Activated CD4-positive, alpha-beta T cell treated with anti-CD3 and anti-CD28 coated beads for 24 hours (primary cell): ENCODE measurements around the gene CDC14A.
"Not testable (repeated sequence)": the region's sequence is repeated elsewhere in the genome, so short reads cannot be mapped to it uniquely, and the experiment has no call there.

ENCODE experiments used
- DNase-seq, 2 donors: peaks; one replicate each; pipeline ENCODE4 v3.0.0-alpha.2; 2020; ENCODE audit warnings: low read depth in 2 of 2

Gene CDC14A

DNA sequence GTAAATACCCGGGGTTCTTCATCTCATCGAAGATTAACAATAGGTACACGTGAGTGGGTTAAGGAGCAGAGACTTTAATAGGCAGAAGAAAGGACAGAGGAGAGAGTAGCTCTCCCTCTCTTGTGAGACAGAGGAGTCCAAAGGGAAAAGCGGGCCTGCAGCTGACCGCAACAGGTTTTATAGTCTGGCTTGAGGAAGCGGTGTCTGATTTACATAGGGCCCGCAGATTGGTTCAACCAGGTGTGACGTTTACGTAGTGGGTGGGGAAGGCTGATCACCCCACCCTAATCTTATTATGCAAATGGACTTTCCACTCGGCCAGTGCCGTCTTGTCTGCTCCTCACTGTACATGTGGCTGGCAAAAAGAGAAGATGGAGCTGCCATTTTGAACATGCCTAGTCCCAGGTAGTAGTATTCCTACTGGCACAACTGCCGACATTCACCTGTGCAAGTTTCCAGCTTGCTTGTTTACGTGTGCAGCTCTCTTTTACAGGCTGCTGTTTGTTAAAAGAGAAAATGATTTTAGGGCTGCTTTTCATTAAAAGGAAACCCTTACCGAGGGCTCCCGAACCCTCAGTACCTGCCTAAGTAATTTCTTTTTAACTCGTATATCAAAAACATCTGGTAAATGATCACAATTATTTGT is 10.6 kb downstream of the CDC14A start:
- DNase-seq = no peak

DNA sequence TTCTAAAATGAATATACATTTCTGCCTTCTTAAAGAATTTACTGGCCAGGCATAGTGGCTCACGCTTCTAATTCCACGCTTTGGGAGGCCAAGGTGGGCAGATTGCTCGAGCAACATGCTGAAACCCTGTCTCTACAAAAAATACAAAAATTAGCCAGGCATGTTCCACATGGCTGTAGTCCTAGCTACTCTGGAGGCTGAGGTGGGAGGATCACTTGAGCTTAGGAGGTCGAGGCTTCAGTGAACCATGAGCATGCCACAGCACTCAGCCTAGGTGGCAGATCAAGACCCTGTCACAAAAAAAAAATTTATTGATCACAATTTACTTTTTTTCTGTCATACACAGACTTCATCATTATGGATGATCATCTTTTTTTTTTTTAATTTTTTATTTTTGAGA is 11.5 kb downstream of the CDC14A start:
- no peak for DNase-seq

DNA sequence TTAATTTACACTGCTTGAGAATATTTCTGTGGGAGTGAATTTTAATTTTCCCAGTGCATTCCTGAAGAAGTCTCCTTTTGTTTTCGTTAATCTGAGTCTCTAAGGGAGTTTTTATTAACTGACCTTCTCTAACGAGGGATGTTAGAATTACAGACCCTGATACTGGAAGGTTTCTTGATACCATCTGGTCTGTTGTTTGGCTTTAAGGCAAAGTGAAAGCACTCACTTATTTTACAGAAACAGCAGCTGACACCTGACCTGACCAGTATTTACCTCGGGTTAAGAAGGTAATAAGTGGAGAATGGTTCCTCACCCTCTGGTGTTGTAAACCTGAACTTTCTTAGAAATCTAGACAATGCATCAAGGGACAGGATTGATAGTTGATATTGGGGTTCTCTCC is 12.4 kb downstream of the CDC14A start:
- DNase-seq = no peak

DNA sequence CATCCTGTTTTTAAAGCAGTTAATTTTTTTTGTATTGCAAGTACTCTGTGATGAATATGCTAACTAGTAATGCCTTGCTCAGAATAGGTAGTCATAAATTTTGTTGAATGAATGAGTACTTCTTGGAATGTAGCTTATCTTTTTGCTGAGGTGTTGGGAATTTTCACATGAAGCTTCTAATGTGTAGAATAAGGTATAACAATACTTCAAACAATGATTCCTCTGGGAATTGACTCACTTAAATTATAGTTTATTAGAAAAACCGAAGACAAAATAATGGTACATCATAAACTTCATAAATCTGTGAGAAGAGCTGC is 13.9 kb downstream of the CDC14A start:
- DNase-seq = no peak

DNA sequence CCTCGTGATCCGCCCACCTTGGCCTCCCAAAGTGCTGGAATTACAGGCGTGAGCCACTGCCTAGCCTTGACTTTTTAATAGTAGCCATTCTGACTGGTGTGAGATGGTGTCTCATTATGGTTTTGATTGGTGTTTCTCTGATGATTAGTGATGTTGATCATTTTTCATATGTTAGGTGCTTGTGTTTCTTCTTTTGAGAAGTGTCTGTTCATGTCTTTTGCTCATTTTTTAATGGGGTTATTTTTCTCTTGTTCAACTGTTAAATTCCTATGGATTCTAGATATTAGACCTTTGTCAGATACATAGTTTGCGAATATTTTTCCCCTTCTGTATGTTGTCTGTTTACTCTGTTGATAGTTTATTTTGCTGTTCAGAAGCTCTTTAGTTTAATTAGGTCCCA is 17.0 kb downstream of the CDC14A start:
- DNase-seq = not testable (repeated sequence)

DNA sequence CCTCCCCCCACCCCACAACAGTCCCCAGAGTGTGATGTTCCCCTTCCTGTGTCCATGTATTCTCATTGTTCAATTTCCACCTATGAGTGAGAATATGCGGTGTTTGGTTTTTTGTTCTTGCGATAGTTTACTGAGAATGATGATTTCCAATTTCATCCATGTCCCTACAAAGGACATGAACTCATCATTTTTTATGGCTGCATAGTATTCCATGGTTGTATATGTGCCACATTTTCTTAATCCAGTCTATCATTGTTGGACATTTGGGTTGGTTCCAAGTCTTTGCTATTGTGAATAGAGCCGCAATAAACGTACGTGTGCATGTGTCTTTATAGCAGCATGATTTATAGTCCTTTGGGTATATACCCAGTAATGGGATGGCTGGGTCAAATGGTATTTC is 21.6 kb downstream of the CDC14A start:
- DNase-seq = not testable (repeated sequence)

DNA sequence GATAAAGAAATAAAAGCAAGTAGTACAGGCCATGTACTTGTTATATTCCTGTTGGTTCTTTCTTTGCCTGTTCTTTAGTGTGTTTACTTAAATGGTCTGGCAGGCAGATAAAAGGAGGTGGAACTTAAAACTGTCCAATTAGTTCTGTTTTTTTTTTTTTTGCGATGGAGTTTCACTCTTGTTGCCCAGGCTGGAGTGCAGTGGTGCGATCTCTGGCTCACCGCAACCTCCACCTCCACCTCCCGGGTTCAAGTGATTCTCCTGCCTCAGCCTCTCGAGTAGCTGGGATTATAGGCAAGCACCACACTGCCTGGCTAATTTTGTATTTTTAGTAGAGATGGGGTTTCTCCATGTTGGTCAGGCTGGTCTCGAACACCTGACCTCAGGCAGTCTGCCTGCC is 24.6 kb downstream of the CDC14A start:
- DNase-seq = not testable (repeated sequence)

DNA sequence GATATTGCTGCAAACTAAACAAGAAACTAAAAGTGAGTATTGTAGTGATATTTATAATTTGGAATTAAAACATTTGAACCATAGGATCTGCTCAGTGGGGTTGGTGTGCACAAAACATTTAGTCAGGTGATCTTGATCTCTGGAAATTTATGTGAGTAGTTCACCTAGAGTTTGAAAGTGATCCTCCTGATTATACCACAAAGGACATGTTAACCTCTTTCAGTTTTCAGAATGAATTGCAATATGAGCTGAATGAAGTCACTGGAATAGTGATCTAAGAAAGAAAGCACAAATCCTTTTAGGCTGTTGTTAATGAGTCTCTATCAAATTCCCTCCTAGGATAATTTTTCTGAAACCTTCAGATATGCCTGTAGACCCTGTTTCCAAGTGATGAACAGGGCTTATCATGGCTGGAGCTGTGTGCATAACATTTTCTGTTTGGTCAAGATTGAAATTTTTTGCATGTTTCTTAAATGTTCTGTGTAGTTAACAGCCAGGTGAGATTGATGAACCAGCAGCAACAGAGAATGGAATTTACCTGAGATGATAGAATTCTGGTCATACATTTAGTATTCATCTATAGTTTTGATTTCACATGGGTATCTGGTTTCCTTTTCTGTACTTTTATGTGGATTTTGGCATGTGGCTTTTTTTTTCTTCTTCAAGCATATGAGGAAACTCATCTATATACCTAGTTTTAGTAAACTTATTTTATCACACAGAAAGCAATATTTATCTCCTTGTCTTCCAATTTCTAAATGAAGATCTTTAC is 25.5 kb downstream of the CDC14A start:
- DNase-seq = no peak

DNA sequence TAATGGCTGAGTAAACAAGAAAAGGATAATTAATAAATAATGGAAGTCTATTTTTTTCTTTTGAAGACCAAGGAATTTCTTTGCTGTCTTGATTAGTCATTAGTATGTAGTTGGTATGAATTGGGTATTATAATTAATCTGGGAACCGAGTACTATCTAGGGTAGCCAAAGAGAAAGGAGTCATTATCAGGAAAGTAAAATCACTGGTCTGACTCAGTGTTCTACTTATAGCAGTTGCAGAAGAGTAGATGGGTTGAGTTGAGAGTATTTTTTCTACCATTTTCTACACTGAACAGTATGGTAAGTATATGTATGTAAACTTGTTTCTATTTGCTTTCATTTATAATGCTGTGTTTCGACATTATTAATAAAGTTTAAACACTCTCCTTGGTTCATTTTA is 26.6 kb downstream of the CDC14A start:
- no peak for DNase-seq

DNA sequence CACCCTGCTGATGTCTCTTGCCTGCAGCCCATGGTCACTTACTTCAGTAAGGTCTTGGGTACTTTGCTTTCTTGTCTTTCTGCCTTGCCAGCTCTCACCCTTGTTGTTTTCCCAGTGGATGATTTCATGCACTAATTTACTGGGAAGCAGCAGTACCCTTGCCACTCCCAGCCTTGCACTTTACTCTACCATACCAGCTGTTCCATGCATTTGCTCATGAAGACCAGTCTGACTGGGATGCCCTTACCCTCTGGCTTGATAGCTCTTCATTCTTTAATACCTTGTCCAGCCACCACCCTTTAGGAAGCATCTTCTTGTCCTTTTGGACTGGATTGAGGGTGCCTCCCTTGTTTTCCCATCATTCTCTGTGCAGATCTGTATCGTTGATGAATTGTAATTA is 28.3 kb downstream of the CDC14A start:
- DNase-seq = no peak

DNA sequence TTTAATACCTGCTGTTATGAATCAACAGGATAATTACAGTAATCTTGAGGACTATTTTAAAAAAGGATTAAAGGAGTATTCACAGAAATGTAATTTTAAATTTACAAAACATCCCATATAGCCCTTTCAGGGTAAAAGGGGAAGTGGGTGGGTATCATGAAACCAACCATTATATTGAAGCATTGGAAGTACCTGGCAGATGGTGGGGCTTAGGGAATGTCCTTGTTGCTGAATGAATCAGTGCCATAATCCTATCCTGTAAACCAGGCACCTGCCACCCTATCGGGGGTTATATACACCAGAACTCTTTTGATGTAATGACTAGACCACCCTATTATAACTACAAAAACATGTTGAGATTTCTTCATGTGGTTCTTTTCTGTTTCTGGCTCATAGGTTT is 30.4 kb downstream of the CDC14A start:
- DNase-seq = no peak

DNA sequence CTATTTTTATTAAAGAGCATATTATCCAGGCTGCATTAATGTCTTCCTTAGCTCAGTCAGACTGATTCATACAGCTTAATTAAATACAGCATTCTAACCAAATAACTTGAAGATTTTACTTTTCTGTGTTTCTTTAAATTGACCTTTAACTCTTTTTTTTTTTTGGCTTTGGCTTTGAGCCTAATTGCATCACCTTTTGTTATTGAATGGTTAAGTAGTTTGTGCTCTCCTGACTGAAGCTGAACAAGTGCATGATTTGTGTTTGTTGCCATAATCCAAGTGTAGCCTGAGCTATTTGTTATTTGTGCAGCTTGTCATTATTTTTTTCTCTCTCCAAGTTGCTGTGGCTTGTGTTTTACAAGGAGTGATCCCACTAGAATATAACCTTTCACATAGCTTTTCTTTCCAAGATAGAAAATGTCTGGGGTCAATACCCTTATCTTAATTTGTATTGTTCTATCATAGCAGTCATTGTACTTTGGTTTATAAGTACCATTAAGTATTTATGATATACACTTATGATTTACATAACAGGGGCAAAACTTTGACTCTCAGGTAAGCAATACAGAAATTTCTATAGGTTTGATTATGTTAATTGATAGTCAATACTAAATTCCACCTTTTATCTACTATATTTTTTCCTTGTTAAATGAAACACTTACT is 31.6 kb downstream of the CDC14A start:
- no peak for DNase-seq

DNA sequence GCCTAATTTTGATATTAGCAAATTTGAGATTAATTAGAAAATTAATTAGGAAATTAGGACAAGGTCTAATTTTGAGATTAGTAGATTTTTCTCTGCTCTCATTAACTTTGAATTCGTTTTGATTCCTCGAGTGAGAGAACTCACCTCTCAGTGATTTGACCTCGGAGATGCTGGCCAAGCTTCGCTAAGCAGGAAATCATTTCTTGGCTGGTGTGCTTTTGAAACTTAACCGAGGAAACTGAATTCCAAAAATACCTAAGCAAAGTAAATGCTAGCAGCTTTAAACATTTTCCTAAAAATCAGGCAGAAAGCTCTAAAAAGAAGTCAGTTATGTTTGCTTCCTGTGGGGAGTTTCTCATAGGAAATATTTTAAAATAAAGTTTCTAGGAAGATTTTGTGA is 34.9 kb downstream of the CDC14A start:
- DNase-seq = no peak

DNA sequence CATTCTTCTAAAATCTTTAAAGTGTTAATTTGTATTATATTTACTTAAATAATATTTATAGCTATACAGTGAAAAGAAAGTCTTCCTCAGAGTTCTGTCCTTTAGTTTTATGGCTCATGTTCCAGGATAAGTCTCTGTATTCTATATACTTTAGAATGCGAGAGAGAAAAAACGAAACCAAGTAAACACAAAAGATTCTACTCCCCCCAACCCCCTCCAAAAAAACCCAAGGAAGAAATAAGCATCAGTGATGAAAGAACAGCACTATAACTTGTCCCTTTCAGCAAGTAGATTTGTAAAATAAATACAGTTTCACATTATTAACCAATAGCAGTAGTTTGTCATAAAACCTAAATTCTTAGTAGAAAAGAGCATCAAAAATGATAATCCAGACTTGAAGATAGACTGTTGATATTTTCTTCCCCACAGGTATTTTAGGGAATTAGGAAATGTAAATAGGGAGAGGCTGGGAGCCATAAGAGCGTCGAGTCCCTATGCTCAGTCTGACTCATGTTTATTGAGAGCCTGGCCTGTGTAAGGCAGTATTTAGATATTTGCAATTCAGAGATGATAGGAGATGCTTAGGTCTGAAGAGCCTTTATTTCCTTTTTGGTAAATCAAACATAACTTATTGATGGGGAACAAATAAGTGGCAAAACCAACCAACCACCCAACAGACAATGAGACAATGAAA is 35.5 kb downstream of the CDC14A start:
- no peak for DNase-seq

DNA sequence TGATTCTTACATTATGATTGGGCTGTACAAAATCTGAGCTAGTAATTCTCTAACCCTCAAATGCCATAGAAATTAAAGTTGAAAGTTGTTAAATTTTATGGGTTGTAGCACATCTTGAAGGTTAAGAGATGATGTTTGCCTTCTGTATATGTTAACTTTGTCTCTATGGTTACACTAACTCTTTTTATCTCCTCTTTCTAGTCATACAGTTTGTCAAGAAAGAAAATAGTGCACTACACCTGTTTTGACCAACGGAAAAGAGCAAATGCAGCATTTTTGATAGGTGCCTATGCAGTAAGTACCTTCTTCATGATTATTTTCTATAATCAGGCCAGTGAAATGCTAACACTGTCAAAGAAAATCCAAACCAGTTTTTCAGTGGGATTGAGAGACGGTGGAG is 38.2 kb downstream of the CDC14A start:
- no peak for DNase-seq

DNA sequence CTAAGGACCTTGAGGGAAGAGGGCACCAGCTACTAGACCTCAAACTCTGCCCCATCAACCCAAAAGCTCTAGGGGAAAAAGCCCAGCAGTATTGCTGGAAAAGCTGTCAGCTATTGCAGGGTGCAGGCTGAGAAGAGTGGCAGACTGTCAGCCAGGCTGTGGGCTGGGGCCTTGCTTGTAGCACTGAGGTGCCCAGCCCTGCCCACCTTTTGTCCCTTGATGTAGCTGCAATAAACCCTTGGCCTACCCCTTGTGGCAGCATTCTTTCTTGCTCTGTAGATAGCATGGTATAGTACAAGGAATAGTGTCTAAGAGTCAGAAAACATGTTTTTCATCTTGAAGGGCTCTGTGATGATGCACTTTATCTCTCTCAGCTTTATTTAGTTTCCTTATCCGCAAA is 39.4 kb downstream of the CDC14A start:
- DNase-seq = no peak

DNA sequence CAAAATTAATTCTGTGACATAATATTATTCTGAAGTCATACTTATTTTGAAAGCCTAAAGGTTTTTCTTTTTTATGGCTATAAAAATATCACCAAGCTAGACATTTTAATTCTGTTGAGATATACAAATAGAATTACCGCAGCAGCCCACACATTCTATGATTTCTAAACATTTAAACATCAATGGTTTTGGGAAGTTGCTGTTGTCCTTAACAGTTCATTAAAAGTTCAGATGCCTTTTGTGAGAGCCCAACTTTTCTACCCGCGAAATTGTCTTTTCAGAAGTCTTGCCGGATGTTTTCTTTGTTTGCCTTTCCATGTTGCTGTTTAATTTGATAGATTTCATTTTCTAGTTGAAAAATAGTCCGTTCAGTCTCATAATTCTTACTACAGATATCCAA is 40.5 kb downstream of the CDC14A start:
- no peak for DNase-seq

DNA sequence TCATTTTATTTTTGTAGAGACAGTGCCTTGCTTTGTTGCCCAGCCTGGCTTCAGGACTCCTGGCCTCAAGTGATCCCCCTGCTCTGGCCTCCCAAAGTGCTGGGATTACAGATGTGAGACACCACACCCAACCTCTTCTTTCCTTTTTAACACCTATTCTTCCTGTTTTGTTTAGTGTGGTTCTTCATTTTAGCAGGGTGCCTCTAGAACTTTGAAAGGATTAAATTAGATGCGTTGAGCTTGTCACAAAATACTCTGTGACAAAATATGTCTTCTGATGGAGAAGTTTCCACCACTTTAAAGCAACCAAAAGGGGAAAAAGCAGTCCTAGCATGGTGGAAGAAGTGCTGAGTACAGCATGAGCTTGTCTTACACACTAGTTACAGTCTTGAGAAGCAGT is 42.0 kb downstream of the CDC14A start:
- DNase-seq = no peak

DNA sequence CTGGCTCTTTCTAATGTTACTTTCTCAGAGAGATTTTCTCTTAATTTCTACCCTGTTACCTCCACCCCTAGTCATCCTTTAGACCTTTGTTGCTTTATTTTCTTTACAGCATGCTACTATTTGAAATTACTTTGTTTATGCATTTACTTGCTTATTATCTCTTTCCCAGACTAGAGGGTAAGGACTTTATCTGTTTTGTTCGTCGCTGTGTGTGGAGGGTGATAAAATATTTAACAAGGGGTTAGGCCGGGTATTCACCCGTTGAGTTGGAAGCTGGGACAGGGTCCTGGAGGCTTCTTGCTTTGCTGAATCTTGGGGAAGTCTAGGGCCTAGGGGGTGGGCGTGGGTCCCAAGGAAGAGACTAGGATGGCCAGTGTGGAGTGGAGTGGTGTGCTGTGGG is 43.6 kb downstream of the CDC14A start:
- DNase-seq = no peak

DNA sequence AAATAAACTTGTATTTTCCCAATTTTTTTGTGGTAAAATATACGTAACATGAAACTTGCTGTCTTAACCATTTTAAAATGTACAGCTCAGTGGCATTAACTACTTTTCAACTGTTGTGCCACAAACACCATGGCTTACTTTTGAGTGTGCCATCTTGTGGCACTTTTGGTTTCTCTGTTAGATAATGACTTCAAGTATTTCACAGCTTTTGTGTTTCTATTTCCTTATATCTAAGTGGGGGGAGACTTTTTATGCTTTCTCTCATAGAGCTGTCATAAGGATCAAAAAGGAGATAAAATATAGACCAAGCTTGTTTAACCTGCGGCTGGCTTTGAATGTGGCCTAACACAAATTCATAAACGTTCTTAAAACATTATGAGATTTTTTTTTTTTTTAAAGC is 44.3 kb downstream of the CDC14A start:
- DNase-seq = no peak

DNA sequence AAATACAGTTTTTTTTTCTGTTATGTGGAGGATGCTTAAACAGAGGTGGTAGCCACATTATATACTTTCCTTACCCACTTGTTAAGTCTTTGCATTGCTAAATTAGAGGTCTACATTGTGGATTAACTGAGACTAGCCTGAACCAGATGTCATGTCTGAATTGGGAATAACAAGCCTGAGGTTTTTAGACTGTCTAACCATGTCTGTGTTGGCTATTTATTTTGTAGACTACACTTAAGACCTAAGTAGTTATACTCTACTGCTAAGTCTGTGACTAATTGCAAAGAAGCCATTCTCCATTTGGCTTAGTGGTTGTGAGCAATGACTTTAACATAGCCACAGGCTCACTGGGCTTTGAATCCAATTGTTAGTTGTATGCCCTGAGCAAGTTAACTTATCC is 45.4 kb downstream of the CDC14A start:
- no peak for DNase-seq

DNA sequence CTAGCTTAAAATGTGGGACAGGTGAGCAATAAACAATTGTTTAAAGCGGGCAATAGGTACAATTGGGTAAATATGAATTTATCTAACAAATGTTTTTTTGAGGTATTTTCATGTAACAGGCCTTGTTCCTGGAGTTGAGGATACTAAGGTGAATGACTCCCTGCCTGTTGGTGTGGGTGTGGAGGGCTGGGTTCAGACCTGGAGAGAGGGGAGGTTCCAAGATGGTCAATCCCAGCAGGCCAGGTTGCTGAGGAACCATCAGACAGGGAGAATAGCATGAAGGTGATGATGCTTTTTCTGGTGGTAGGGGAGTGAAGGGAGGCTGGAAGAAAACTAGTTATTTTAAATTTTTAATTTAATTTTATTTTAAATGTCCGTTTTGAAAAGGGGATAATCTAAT is 46.3 kb downstream of the CDC14A start:
- DNase-seq = no peak

DNA sequence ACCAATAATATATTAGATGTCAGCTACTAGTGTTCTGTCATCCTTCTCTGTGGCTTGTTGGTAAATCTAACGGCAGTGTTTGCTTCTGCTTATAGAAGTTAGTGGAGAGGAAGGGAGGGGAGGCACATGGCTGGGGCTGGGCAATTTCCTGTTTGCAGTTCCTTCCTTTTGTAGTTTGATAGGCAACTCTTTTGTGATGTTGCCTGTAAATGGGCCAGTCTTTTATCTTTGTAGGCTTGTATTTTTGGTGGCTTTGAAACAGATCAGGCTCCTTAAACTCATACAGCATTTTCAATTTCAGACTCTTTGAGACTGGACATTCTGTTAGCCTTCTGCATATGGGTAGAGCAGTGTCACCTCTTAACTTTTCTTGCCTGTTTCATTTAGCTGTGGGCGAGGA is 48.1 kb downstream of the CDC14A start:
- no peak for DNase-seq
